ENCODE measurements around the gene AFF1.

Gene AFF1

GRCh38 chr4:86917212-86918039 is 17.4 kb upstream of the AFF1 start:
- no peak for TF ChIP-seq EZH2 (optimal IDR thresholded peaks at IDR 0.05; ENCODE audit: low read depth, low read length)
- Histone ChIP-seq H3K9ac (ENCODE audit: low read length) (no peak overlapping the region), H3F3A (ENCODE audit: insufficient read depth, low read length) (no peaks in the 10 kb centered on the region), H3K27me3 (replicated peaks; ENCODE audit: insufficient read depth, low read length) (no peaks in the 10 kb centered on the region), H3K27ac (ENCODE audit: low read length) (no peak overlapping the region), H2AFZ (ENCODE audit: low read length) (no peak overlapping the region), H3K4me2 (ENCODE audit: low read depth, low read length) (no peak overlapping the region), H3K4me1 (ENCODE audit: low read length) (no peaks in the 10 kb centered on the region), H3K9me2 (replicated peaks; ENCODE audit: insufficient read depth, low read length) (no peaks in the 10 kb centered on the region), H4K20me1 (ENCODE audit: insufficient read depth, low read length) (no peaks in the 10 kb centered on the region), H3K4me3 (ENCODE audit: low read length) (no peak overlapping the region), H3K79me2 (ENCODE audit: low read length) (no peaks in the 10 kb centered on the region), H3K9me3 (replicated peaks; ENCODE audit: insufficient read depth, low read length) (no peaks in the 10 kb centered on the region), H3K36me3 (replicated peaks; ENCODE audit: insufficient read depth, low read length) (no peaks in the 10 kb centered on the region)
- no peak for DNase-seq

GRCh38 chr4:86918539-86919072 is 16.2 kb upstream of the AFF1 start:
- no peaks in the 10 kb centered on the region for H4K20me1 ChIP-seq (ENCODE audit: insufficient read depth, low read length)
- H3K4me2 ChIP-seq (ENCODE audit: low read depth, low read length) = no peak overlapping the region
- no peak for DNase-seq
- no peak overlapping the region for H3K27ac ChIP-seq (ENCODE audit: low read length)
- no peak overlapping the region for H3K4me3 ChIP-seq (ENCODE audit: low read length)
- H3K27me3 ChIP-seq (replicated peaks; ENCODE audit: insufficient read depth, low read length) = no peaks in the 10 kb centered on the region
- H3F3A ChIP-seq (ENCODE audit: insufficient read depth, low read length) = no peaks in the 10 kb centered on the region
- no peaks in the 10 kb centered on the region for H3K9me2 ChIP-seq (replicated peaks; ENCODE audit: insufficient read depth, low read length)
- TF ChIP-seq EZH2phosphoT487 (IDR thresholded peaks at IDR 0.05; ENCODE audit: low read length) (no peak), EZH2 (optimal IDR thresholded peaks at IDR 0.05; ENCODE audit: low read depth, low read length) (no peak), CTCF (IDR thresholded peaks at IDR 0.05; ENCODE audit: low read length) (no peak)
- H3K4me1 ChIP-seq (ENCODE audit: low read length) = no peaks in the 10 kb centered on the region
- no peaks in the 10 kb centered on the region for H3K9me3 ChIP-seq (replicated peaks; ENCODE audit: insufficient read depth, low read length)
- no peaks in the 10 kb centered on the region for H3K79me2 ChIP-seq (ENCODE audit: low read length)
- no peak overlapping the region for H3K9ac ChIP-seq (ENCODE audit: low read length)
- no peak overlapping the region for H2AFZ ChIP-seq (ENCODE audit: low read length)
- no peaks in the 10 kb centered on the region for H3K36me3 ChIP-seq (replicated peaks; ENCODE audit: insufficient read depth, low read length)

- no peak overlapping the region for H3K27ac ChIP-seq (ENCODE audit: low read length)
- DNase-seq = no peak
Measured at GRCh38 chr4:86919561-86920223, 15.1 kb upstream of the AFF1 start.

More at GRCh38 chr4:86919561-86920223, 15.1 kb upstream of the AFF1 start:
- Histone ChIP-seq H3F3A (ENCODE audit: insufficient read depth, low read length) (no peaks in the 10 kb centered on the region), H3K4me2 (ENCODE audit: low read depth, low read length) (no peak overlapping the region), H3K9ac (ENCODE audit: low read length) (no peak overlapping the region), H4K20me1 (ENCODE audit: insufficient read depth, low read length) (no peaks in the 10 kb centered on the region), H2AFZ (ENCODE audit: low read length) (no peak overlapping the region), H3K79me2 (ENCODE audit: low read length) (no peaks in the 10 kb centered on the region), H3K36me3 (replicated peaks; ENCODE audit: insufficient read depth, low read length) (no peaks in the 10 kb centered on the region), H3K9me3 (replicated peaks; ENCODE audit: insufficient read depth, low read length) (no peaks in the 10 kb centered on the region), H3K9me2 (replicated peaks; ENCODE audit: insufficient read depth, low read length) (no peaks in the 10 kb centered on the region), H3K4me1 (ENCODE audit: low read length) (no peaks in the 10 kb centered on the region), H3K27me3 (replicated peaks; ENCODE audit: insufficient read depth, low read length) (no peaks in the 10 kb centered on the region), H3K4me3 (ENCODE audit: low read length) (no peak overlapping the region)
- TF ChIP-seq EZH2 (optimal IDR thresholded peaks at IDR 0.05; ENCODE audit: low read depth, low read length) = no peak
- TF ChIP-seq EZH2phosphoT487 (IDR thresholded peaks at IDR 0.05; ENCODE audit: low read length) = no peak
- TF ChIP-seq CTCF (IDR thresholded peaks at IDR 0.05; ENCODE audit: low read length) = no peak
